Stimulated activated naive CD8-positive, alpha-beta T cell treated with anti-CD3 and anti-CD28 coated beads, Interleukin-15, amount 100 ng/mL, for 72 hours (primary cell): Measurements from ENCODE around the gene RMDN3.
A peak's percentile ranks its signal among the peaks of the same experiment; 100 is the strongest.

ENCODE experiments used
- ATAC-seq: fragments of 150-1000 bp; cut with Tn5 transposase; 2 replicates; pipeline ENCODE4 v1.10.0; 2021; ENCODE audit warnings: mild to moderate bottlenecking, moderate library complexity
- DNase-seq, 2 donors: peaks; one replicate each; pipeline ENCODE4 v3.0.0; 2021 to 2022
- H3K27ac Mint-ChIP-seq, 2 donors: one replicate each; pipeline ENCODE4 v1.8.0; 2022; ENCODE audit warnings: mild to moderate bottlenecking in 2 of 2, mixed read lengths in 2 of 2, moderate library complexity in 2 of 2
- H3K27me3 Mint-ChIP-seq: one replicate; pipeline ENCODE4 v1.8.0; 2022; ENCODE audit warnings: mixed read lengths
- H3K4me1 Mint-ChIP-seq: one replicate; pipeline ENCODE4 v1.8.0; 2022; ENCODE audit warnings: mild to moderate bottlenecking, mixed read lengths
- H3K4me3 Mint-ChIP-seq, 2 donors: one replicate each; pipeline ENCODE4 v1.8.0; 2022; ENCODE audit warnings: mild to moderate bottlenecking in 2 of 2, mixed read lengths in 2 of 2, moderate library complexity in 1 of 2
- H3K9me3 Mint-ChIP-seq, 2 donors: one replicate each; pipeline ENCODE4 v1.8.0; 2022; ENCODE audit warnings: mixed read lengths in 2 of 2

The RMDN3 gene

GRCh38 chr15:40766194-40766815, 11.3 kb upstream of the RMDN3 start:
- ATAC-seq, result no peak

GRCh38 chr15:40764629-40765103, 9.6 kb upstream of the RMDN3 start:
- peak overlapping the region in 1 of 2 donors; percentile 19 for H3K27ac Mint-ChIP-seq
- H3K4me3 Mint-ChIP-seq, result peak overlapping the region; percentile 94 to 95
- peaks cover 71% of the 10 kb centered on the region for H3K4me1 Mint-ChIP-seq
- no peaks in the 10 kb centered on the region for H3K27me3 Mint-ChIP-seq
- DNase-seq (no peak), ATAC-seq (no peak)
- H3K9me3 Mint-ChIP-seq, result no peaks in the 10 kb centered on the region

More at GRCh38 chr15:40766194-40766815, 11.3 kb upstream of the RMDN3 start:
- peaks cover 87% of the 10 kb centered on the region for H3K4me1 Mint-ChIP-seq
- H3K4me3 Mint-ChIP-seq, result peak overlapping the region; percentile 22 to 94
- H3K9me3 Mint-ChIP-seq, result no peaks in the 10 kb centered on the region
- H3K27ac Mint-ChIP-seq, result no peak overlapping the region
- no peak for DNase-seq
- no peaks in the 10 kb centered on the region for H3K27me3 Mint-ChIP-seq

- Mint-ChIP-seq H3K4me1 (peaks cover 64% of the 10 kb centered on the region), H3K9me3 (no peaks in the 10 kb centered on the region), H3K4me3 (peak within 1 kb of the TSS; percentile 94 to 95), H3K27ac (peak within 1 kb of the TSS; percentile 76 to 94), H3K27me3 (no peaks in the 10 kb centered on the region)
- ATAC-seq, result peak; percentile 68
- peak; percentile 74 to 79 for DNase-seq
These were observed 9.0 kb upstream of the RMDN3 start, which contains the start of gene GCHFR for GRCh38 chr15:40763801-40764628. Gene GCHFR, plus strand, starts transcription at chr15:40764068. Its CDS starts 113 bp downstream, at chr15:40764181.

- peaks cover 56% of the 10 kb centered on the region for H3K4me1 Mint-ChIP-seq
- DNase-seq, result peak in 1 of 2 donors; percentile 55
- peak overlapping the region; percentile 94 to 95 for H3K4me3 Mint-ChIP-seq
- ATAC-seq, result peak; percentile 23
- peak overlapping the region; percentile 76 to 94 for H3K27ac Mint-ChIP-seq
- H3K9me3 Mint-ChIP-seq, result no peaks in the 10 kb centered on the region
- H3K27me3 Mint-ChIP-seq, result no peaks in the 10 kb centered on the region
These were observed 8.1 kb upstream of the RMDN3 start for GRCh38 chr15:40762919-40763800.

- ATAC-seq (no peak), DNase-seq (no peak)
- Mint-ChIP-seq H3K27me3 (no peaks in the 10 kb centered on the region), H3K4me3 (no peak overlapping the region), H3K4me1 (peaks cover 33% of the 10 kb centered on the region), H3K27ac (no peak overlapping the region), H3K9me3 (no peaks in the 10 kb centered on the region)
These were observed 4.9 kb upstream of the RMDN3 start for GRCh38 chr15:40759961-40760360.

GRCh38 chr15:40756938-40757337, 1.9 kb upstream of the RMDN3 start:
- DNase-seq (no peak), ATAC-seq (no peak)
- no peaks in the 10 kb centered on the region for H3K27me3 Mint-ChIP-seq
- H3K9me3 Mint-ChIP-seq, result no peaks in the 10 kb centered on the region
- H3K4me3 Mint-ChIP-seq, result peak overlapping the region in 1 of 2 donors; percentile 41
- peaks cover 39% of the 10 kb centered on the region for H3K4me1 Mint-ChIP-seq
- peak overlapping the region in 1 of 2 donors; percentile 30 for H3K27ac Mint-ChIP-seq

- DNase-seq (no peak), ATAC-seq (no peak)
- no peaks in the 10 kb centered on the region for H3K27me3 Mint-ChIP-seq
- peaks cover 45% of the 10 kb centered on the region for H3K4me1 Mint-ChIP-seq
- H3K27ac Mint-ChIP-seq, result peak overlapping the region; percentile 99 to 100
- H3K9me3 Mint-ChIP-seq, result no peaks in the 10 kb centered on the region
- peak overlapping the region; percentile 98 to 100 for H3K4me3 Mint-ChIP-seq
These were observed 756 bp upstream of the RMDN3 start for GRCh38 chr15:40755812-40756208.

- H3K4me3 Mint-ChIP-seq, result peak overlapping the region; percentile 98 to 100
- peak overlapping the region; percentile 78 to 99 for H3K27ac Mint-ChIP-seq
- ATAC-seq (peak; percentile 19), DNase-seq (no peak)
- H3K27me3 Mint-ChIP-seq, result no peaks in the 10 kb centered on the region
- peaks cover 45% of the 10 kb centered on the region for H3K4me1 Mint-ChIP-seq
- no peaks in the 10 kb centered on the region for H3K9me3 Mint-ChIP-seq
These were observed 526 bp downstream of the RMDN3 start for GRCh38 chr15:40754574-40754882.

- DNase-seq, result no peak
- H3K27me3 Mint-ChIP-seq, result no peaks in the 10 kb centered on the region
- no peak overlapping the region for H3K27ac Mint-ChIP-seq
- H3K4me1 Mint-ChIP-seq, result peaks cover 58% of the 10 kb centered on the region
- no peaks in the 10 kb centered on the region for H3K9me3 Mint-ChIP-seq
- no peak for ATAC-seq
- H3K4me3 Mint-ChIP-seq, result no peak overlapping the region
These were observed 3.3 kb downstream of the RMDN3 start for GRCh38 chr15:40751745-40752144.

- no peak for DNase-seq
- Mint-ChIP-seq H3K9me3 (no peaks in the 10 kb centered on the region), H3K27me3 (no peaks in the 10 kb centered on the region), H3K4me1 (peaks cover 58% of the 10 kb centered on the region), H3K27ac (no peak overlapping the region), H3K4me3 (no peak overlapping the region)
- ATAC-seq, result no peak
These were observed 4.2 kb downstream of the RMDN3 start for GRCh38 chr15:40750885-40751284.

- Mint-ChIP-seq H3K9me3 (no peaks in the 10 kb centered on the region), H3K27ac (no peak overlapping the region), H3K4me3 (no peak overlapping the region), H3K27me3 (no peaks in the 10 kb centered on the region), H3K4me1 (peaks cover 51% of the 10 kb centered on the region)
- DNase-seq (no peak), ATAC-seq (no peak)
These were observed 5.9 kb downstream of the RMDN3 start for GRCh38 chr15:40749151-40749630.

GRCh38 chr15:40747685-40748631, 7.1 kb downstream of the RMDN3 start:
- no peak for ATAC-seq
- Mint-ChIP-seq H3K27me3 (no peaks in the 10 kb centered on the region), H3K4me1 (peaks cover 50% of the 10 kb centered on the region), H3K4me3 (no peak overlapping the region), H3K27ac (peak overlapping the region in 1 of 2 donors; percentile 95), H3K9me3 (no peaks in the 10 kb centered on the region)
- DNase-seq, result no peak

GRCh38 chr15:40746916-40747418, 8.1 kb downstream of the RMDN3 start:
- ATAC-seq (no peak), DNase-seq (no peak)
- peaks cover 47% of the 10 kb centered on the region for H3K4me1 Mint-ChIP-seq
- no peaks in the 10 kb centered on the region for H3K9me3 Mint-ChIP-seq
- no peaks in the 10 kb centered on the region for H3K27me3 Mint-ChIP-seq
- peak overlapping the region in 1 of 2 donors; percentile 12 for H3K27ac Mint-ChIP-seq
- no peak overlapping the region for H3K4me3 Mint-ChIP-seq

GRCh38 chr15:40744815-40745152, 10.3 kb downstream of the RMDN3 start:
- peak overlapping the region; percentile 52 to 80 for H3K27ac Mint-ChIP-seq
- DNase-seq (no peak), ATAC-seq (no peak)
- H3K4me3 Mint-ChIP-seq, result no peak overlapping the region
- H3K4me1 Mint-ChIP-seq, result peaks cover 41% of the 10 kb centered on the region
- no peaks in the 10 kb centered on the region for H3K27me3 Mint-ChIP-seq
- no peaks in the 10 kb centered on the region for H3K9me3 Mint-ChIP-seq
